OCI-LY3 (cell line): ENCODE results near the gene TMEM184B.

ENCODE experiments used
- CTCF ChIP-seq: fragments of 200-600, 300-600 bp; sonication (generic); IDR thresholded peaks from 2 replicates; pipeline ENCODE4 v1.5.1; 2014; ENCODE audit warnings: antibody characterized with exemption, low read length, low read depth
- EZH2phosphoT487 ChIP-seq: fragments of 200-600 bp; shearing (Covaris generic); IDR thresholded peaks from 2 replicates; pipeline ENCODE4 v1.6.1; 2018; ENCODE audit warnings: antibody characterized with exemption, mixed run types, low read depth

- TF ChIP-seq CTCF (no peak), EZH2phosphoT487 (no peak)
Observed at GRCh38 chr22:38314051-38314932, 41.5 kb upstream of the TMEM184B start.
